IMR-90 (cell line): ENCODE data around the gene CENPM. TPM values are rescaled to one million over a fixed set of nuclear protein-coding genes. Genes with fewer than 3 reads are reported as not detected.

Source experiments
- ATAC-seq: fragments of 200-7000 bp; cut with Tn5 transposase; 2 replicates; pipeline ENCODE4 v1.9.1; 2020; ENCODE audit warnings: low read depth, mild to moderate bottlenecking, moderate library complexity
- BruUV-seq: library from RNA; stranded (reverse); fragments of 400-500 nt; replicated peaks from 2 replicates; lab custom pipeline; 2021; lab: Mats Ljungman, UMichigan
- CTCF ChIA-PET: fragments of 300-600 bp; formaldehyde crosslinking; extraction: SDS; loops from one replicate; lab custom pipeline; 2021; ENCODE audit warnings: antibody characterized with exemption; lab: Yijun Ruan, JAX
- POLR2A ChIA-PET: fragments of 300-600 bp; sonication (Branson Sonifier 250); formaldehyde crosslinking; loops from one replicate; lab custom pipeline; 2022; ENCODE audit warnings: antibody characterized with exemption; ENCODE audit not compliant: unreplicated experiment; lab: Charles Lee
- DNase-seq: peaks from one replicate; pipeline ENCODE4 v3.0.0; 2013
- H2AFZ ChIP-seq: replicated peaks from 2 replicates; pipeline ENCODE3; 2013; ENCODE audit warnings: low read length, mild to moderate bottlenecking; ENCODE audit not compliant: poor library complexity
- H2AK5ac ChIP-seq: 2 replicates; pipeline ENCODE4 v1.6.1; 2013; ENCODE audit warnings: low read depth, low read length, inconsistent platforms
- H2AK9ac ChIP-seq: replicated peaks from 2 replicates; pipeline ENCODE3; 2013; ENCODE audit warnings: mild to moderate bottlenecking, low read depth, low read length, moderate library complexity; ENCODE audit not compliant: poor library complexity
- H2BK120ac ChIP-seq: 2 replicates; pipeline ENCODE4 v1.6.1; 2013; ENCODE audit warnings: low read depth, low read length, inconsistent platforms
- H2BK15ac ChIP-seq: 3 replicates; pipeline ENCODE4 v1.6.1; 2013; ENCODE audit warnings: low read depth, low read length, inconsistent platforms
- H2BK20ac ChIP-seq: 2 replicates; pipeline ENCODE4 v1.6.1; 2013; ENCODE audit warnings: low read depth, mild to moderate bottlenecking, inconsistent platforms, low read length, moderate library complexity
- H2BK5ac ChIP-seq: 2 replicates; pipeline ENCODE4 v1.6.1; 2013; ENCODE audit warnings: mild to moderate bottlenecking, low read depth, low read length, inconsistent platforms; ENCODE audit not compliant: poor library complexity, severe bottlenecking
- H3K14ac ChIP-seq: replicated peaks from 2 replicates; pipeline ENCODE4 v1.6.1; 2013; ENCODE audit warnings: low read depth, low read length, inconsistent platforms
- H3K18ac ChIP-seq: 2 replicates; pipeline ENCODE4 v1.6.1; 2013; ENCODE audit warnings: low read depth, low read length, control low read depth
- H3K23ac ChIP-seq: 2 replicates; pipeline ENCODE4 v1.6.1; 2013; ENCODE audit warnings: low read depth, low read length, inconsistent platforms
- H3K27ac ChIP-seq: 2 replicates; pipeline ENCODE4 v1.5.1; 2013; ENCODE audit warnings: mild to moderate bottlenecking, control low read depth, low read length; ENCODE audit not compliant: insufficient read depth
- H3K27me3 ChIP-seq: 2 replicates; pipeline ENCODE4 v1.6.1; 2013; ENCODE audit warnings: low read length; ENCODE audit not compliant: control insufficient read depth, insufficient read depth
- H3K36me3 ChIP-seq: 2 replicates; pipeline ENCODE4 v1.6.1; 2013; ENCODE audit warnings: low read length, mixed read lengths; ENCODE audit not compliant: control insufficient read depth, insufficient read depth
- H3K4ac ChIP-seq: 2 replicates; pipeline ENCODE4 v1.6.1; 2013; ENCODE audit warnings: low read depth, low read length, inconsistent platforms
- H3K4me1 ChIP-seq: 2 replicates; pipeline ENCODE4 v1.6.1; 2013; ENCODE audit warnings: low read length, mixed read lengths; ENCODE audit not compliant: control insufficient read depth, insufficient read depth
- H3K4me2 ChIP-seq: 2 replicates; pipeline ENCODE4 v1.6.1; 2013; ENCODE audit warnings: low read depth, mild to moderate bottlenecking, control low read depth, low read length, moderate library complexity
- H3K4me3 ChIP-seq: 2 replicates; pipeline ENCODE4 v1.5.1; 2013; ENCODE audit warnings: low read depth, mild to moderate bottlenecking, control low read depth, low read length, moderate library complexity; ENCODE audit not compliant: insufficient read depth
- H3K56ac ChIP-seq: 2 replicates; pipeline ENCODE4 v1.6.1; 2013; ENCODE audit warnings: low read length, inconsistent platforms; ENCODE audit not compliant: insufficient read depth; ENCODE audit errors: extremely low read depth
- H3K79me1 ChIP-seq, 2 experiments: 2 replicates each; pipeline ENCODE4 v1.6.1; 2013; ENCODE audit warnings: low read length in 2 of 2, inconsistent platforms in 1 of 2, low read depth in 1 of 2
- H3K9ac ChIP-seq: 2 replicates; pipeline ENCODE4 v1.6.1; 2013; ENCODE audit warnings: low read depth, low read length, control low read depth
- H3K9me1 ChIP-seq: 2 replicates; pipeline ENCODE4 v1.6.1; 2013; ENCODE audit warnings: low read length, inconsistent platforms; ENCODE audit not compliant: insufficient read depth
- H3K9me3 ChIP-seq: 2 replicates; pipeline ENCODE4 v1.6.1; 2013; ENCODE audit warnings: low read length; ENCODE audit not compliant: control insufficient read depth, insufficient read depth
- H4K20me1 ChIP-seq: 2 replicates; pipeline ENCODE4 v1.6.1; 2013; ENCODE audit warnings: low read length, inconsistent platforms; ENCODE audit not compliant: insufficient read depth
- H4K5ac ChIP-seq: 2 replicates; pipeline ENCODE4 v1.6.1; 2013; ENCODE audit warnings: mild to moderate bottlenecking, low read depth, low read length, control low read depth
- H4K8ac ChIP-seq, 2 experiments: 2 replicates each; pipeline ENCODE4 v1.6.1; 2013; ENCODE audit warnings: low read depth in 2 of 2, low read length in 2 of 2, control low read depth in 1 of 2, inconsistent platforms in 1 of 2
- H4K91ac ChIP-seq: 2 replicates; pipeline ENCODE4 v1.6.1; 2013; ENCODE audit warnings: low read depth, low read length, inconsistent platforms; ENCODE audit not compliant: insufficient read depth
- CHD1 ChIP-seq: IDR thresholded peaks from 2 replicates; pipeline ENCODE4 v1.6.1; 2012; ENCODE audit warnings: low read depth, low read length, improper control_type of control experiment
- MAFK ChIP-seq: IDR thresholded peaks from 2 replicates; pipeline ENCODE4 v1.6.1; 2012; ENCODE audit warnings: low read depth, low read length, improper control_type of control experiment
- MAZ ChIP-seq: IDR thresholded peaks from 2 replicates; pipeline ENCODE4 v1.6.1; 2012; ENCODE audit warnings: low read depth, mild to moderate bottlenecking, low read length, improper control_type of control experiment, moderate library complexity, borderline replicate concordance
- NFE2L2 ChIP-seq: fragments of 150-350 bp; IDR thresholded peaks from 2 replicates; pipeline ENCODE4 v1.6.1; 2016; ENCODE audit warnings: low read depth, mild to moderate bottlenecking, low read length
- RAD21 ChIP-seq: IDR thresholded peaks from 2 replicates; pipeline ENCODE4 v1.6.1; 2012; ENCODE audit warnings: low read length, improper control_type of control experiment
- RCOR1 ChIP-seq: IDR thresholded peaks from 2 replicates; pipeline ENCODE4 v1.6.1; 2012; ENCODE audit warnings: mild to moderate bottlenecking, low read length, improper control_type of control experiment; ENCODE audit not compliant: insufficient replicate concordance
- RFX5 ChIP-seq: IDR thresholded peaks from 2 replicates; pipeline ENCODE4 v1.8.0; 2012; ENCODE audit warnings: low read depth, mild to moderate bottlenecking, low read length, moderate library complexity
- WGBS, 2 experiments: methylation state at CpG; one replicate each; pipeline versions ENCODE4 v1.1.5 to v1.1.7; 2013; ENCODE audit warnings: missing lambda C conversion rate in 2 of 2; ENCODE audit not compliant: insufficient read length in 1 of 2; ENCODE audit errors: extremely low coverage in 2 of 2; 5-methylcytosine and 5-hydroxymethylcytosine counted together
- dilution Hi-C: fragments of 300-500 bp; cut with HindIII; formaldehyde crosslinking; loops from one replicate; pipeline ENCODE4 v1.14.3; 2018; ENCODE audit warnings: low sequenced_read_pairs; ENCODE audit not compliant: unreplicated experiment
- in situ Hi-C: fragments of 300-500 bp; cut with MboI; formaldehyde crosslinking; loops from 3 replicates; pipeline ENCODE4 v1.14.3; 2019; ENCODE audit warnings: low sequenced_read_pairs, inconsistent platforms, mixed read lengths
- intact Hi-C: fragments of 100-400 bp; cut with micrococcal nuclease; formaldehyde crosslinking; loops from 2 replicates; pipeline ENCODE4 v1.10.0; 2022
- polyA plus RNA-seq, 3 experiments: library from polyadenylated mRNA; depleted of rRNA; stranded (reverse); fragments of >200 nt; gene quantifications; 2 replicates each; pipeline ENCODE4 v1.2.3, GENCODE V29; 2012; ENCODE audit warnings: low replicate concordance in 1 of 3
- total RNA-seq: library from RNA; depleted of rRNA; stranded (reverse); fragments of >200 nt; gene quantifications from 2 replicates; pipeline ENCODE4 v1.2.3, GENCODE V29; 2012
- TF ChIP-seq, protein P1 (sequence below): conservative IDR thresholded peaks from 2 replicates; pipeline ENCODE4 v1.5.1; 2012; ENCODE audit warnings: mild to moderate bottlenecking, low read depth, low read length, improper control_type of control experiment
- TF ChIP-seq, protein P2 (sequence below): fragments of 150-350 bp; IDR thresholded peaks from 2 replicates; pipeline ENCODE4 v1.6.1; 2016; ENCODE audit warnings: low read depth, mild to moderate bottlenecking, low read length, moderate library complexity, borderline replicate concordance

CENPM gene
- total and polyA plus RNA-seq, 2 of the 4 experiments (the other 2 are of a cell fraction): 18.1 to 20.1 TPM

DNA sequence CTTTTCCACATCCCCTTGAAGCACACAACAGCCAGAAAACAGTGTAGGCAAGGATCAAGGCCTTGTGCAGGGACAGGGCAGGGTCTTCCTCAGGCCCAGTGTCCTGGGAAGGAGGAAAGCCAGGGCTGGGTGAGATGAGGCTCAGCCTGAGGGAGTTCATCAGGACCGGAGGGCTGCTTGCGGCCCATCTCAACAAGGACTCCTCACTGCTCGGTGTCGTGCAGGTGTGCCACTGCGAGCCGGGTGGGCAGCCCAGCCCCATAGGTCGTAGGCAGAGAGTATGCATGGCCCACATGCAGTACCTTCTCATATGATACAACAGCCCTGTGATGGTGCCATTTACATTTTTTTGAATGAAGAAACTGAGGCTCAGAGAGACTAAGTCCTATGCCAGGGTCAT is 44.9 kb downstream of the CENPM start:
- Histone ChIP-seq H2AK9ac (no peak overlapping the region), H2AFZ (no peak overlapping the region), H3K4me3 (no peak overlapping the region), H2AK5ac (no peak overlapping the region), H3K23ac (no peak overlapping the region), H3K4ac (no peak overlapping the region), H2BK120ac (no peak overlapping the region), H2BK5ac (no peak overlapping the region), H4K91ac (no peak overlapping the region), H3K9me1 (peaks cover 8% of the 10 kb centered on the region; the same call in 1 of the 2 replicates), H3K9me3 (no peaks in the 10 kb centered on the region), H3K4me2 (no peak overlapping the region), H4K20me1 (0 out of 2 replicates have a peak, but pooled peaks cover 6% of the 10 kb centered on the region), H3K27me3 (no peaks in the 10 kb centered on the region), H2BK15ac (no peak overlapping the region), H3K56ac (no peak overlapping the region), H4K8ac (no peak overlapping the region), H3K14ac (no peak overlapping the region), H3K4me1 (no peaks in the 10 kb centered on the region), H3K9ac (no peak overlapping the region), H3K27ac (no peak overlapping the region), H3K36me3 (peaks cover 41% of the 10 kb centered on the region), H2BK20ac (no peak overlapping the region), H3K18ac (no peak overlapping the region), H3K79me1 (no peaks in the 10 kb centered on the region), H4K5ac (no peak overlapping the region)
- intact Hi-C loops (no loop called here), in situ Hi-C loops (no loop called here), dilution Hi-C loops (no loop called here)
- ChIA-PET CTCF (no interaction called here), POLR2A (no interaction called here)
- DNase-seq: no peak
- ATAC-seq: no peak
- WGBS, 2 experiments: no CpG with 5 or more reads among the region's 7 CpGs
- no TSS peak for BruUV-seq
- TF ChIP-seq, protein P1, sequence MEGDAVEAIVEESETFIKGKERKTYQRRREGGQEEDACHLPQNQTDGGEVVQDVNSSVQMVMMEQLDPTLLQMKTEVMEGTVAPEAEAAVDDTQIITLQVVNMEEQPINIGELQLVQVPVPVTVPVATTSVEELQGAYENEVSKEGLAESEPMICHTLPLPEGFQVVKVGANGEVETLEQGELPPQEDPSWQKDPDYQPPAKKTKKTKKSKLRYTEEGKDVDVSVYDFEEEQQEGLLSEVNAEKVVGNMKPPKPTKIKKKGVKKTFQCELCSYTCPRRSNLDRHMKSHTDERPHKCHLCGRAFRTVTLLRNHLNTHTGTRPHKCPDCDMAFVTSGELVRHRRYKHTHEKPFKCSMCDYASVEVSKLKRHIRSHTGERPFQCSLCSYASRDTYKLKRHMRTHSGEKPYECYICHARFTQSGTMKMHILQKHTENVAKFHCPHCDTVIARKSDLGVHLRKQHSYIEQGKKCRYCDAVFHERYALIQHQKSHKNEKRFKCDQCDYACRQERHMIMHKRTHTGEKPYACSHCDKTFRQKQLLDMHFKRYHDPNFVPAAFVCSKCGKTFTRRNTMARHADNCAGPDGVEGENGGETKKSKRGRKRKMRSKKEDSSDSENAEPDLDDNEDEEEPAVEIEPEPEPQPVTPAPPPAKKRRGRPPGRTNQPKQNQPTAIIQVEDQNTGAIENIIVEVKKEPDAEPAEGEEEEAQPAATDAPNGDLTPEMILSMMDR: no peak
- TF ChIP-seq MAZ: no peak
- no peak for TF ChIP-seq NFE2L2
- no peak for TF ChIP-seq RFX5
- TF ChIP-seq MAFK: no peak
- TF ChIP-seq CHD1: no peak
- TF ChIP-seq RAD21: no peak
- no peak for TF ChIP-seq RCOR1
- TF ChIP-seq, protein P2, sequence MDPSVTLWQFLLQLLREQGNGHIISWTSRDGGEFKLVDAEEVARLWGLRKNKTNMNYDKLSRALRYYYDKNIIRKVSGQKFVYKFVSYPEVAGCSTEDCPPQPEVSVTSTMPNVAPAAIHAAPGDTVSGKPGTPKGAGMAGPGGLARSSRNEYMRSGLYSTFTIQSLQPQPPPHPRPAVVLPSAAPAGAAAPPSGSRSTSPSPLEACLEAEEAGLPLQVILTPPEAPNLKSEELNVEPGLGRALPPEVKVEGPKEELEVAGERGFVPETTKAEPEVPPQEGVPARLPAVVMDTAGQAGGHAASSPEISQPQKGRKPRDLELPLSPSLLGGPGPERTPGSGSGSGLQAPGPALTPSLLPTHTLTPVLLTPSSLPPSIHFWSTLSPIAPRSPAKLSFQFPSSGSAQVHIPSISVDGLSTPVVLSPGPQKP: no peak
